SK-N-SH (cell line): ENCODE measurements around the gene INPP5B. TPM values are rescaled to one million over a fixed set of nuclear protein-coding genes. Genes with fewer than 3 reads are reported as not detected.

ENCODE experiments used
- CTCF ChIA-PET: fragments of 300-600, 350-600 bp; formaldehyde crosslinking; extraction: SDS; loops from one replicate; lab custom pipeline; 2021; lab: Yijun Ruan, JAX
- POLR2A ChIA-PET: fragments of 350-600 bp; sonication (Branson Sonifier 250); formaldehyde crosslinking; extraction: SDS; loops from one replicate; lab custom pipeline; 2020; ENCODE audit warnings: antibody characterized with exemption, inconsistent platforms; lab: Yijun Ruan, JAX
- DNase-seq: peaks from one replicate; pipeline ENCODE4 v3.0.0; 2012
- H2AFZ ChIP-seq: fragments of 200-600 bp; sonication (generic); 2 replicates; pipeline ENCODE4 v1.8.1; 2016; ENCODE audit warnings: antibody characterized with exemption, mild to moderate bottlenecking, low read depth
- H3F3A ChIP-seq: fragments of 200-600 bp; sonication (generic); replicated peaks from 2 replicates; pipeline ENCODE3; 2016; ENCODE audit warnings: antibody characterized with exemption, mild to moderate bottlenecking; ENCODE audit not compliant: insufficient read depth
- H3K27ac ChIP-seq, 2 experiments: fragments of 200-500 bp in 1 of 2; fragments of 200-600 bp in 1 of 2; sonication (Bioruptor generic) in 1 of 2; sonication (generic), shearing (Covaris generic) in 1 of 2; 2 replicates each; pipeline versions ENCODE4 v1.5.1 to v1.6.1; 2014 to 2016; ENCODE audit warnings: low read depth in 2 of 2, inconsistent platforms in 1 of 2, low read length in 1 of 2, mild to moderate bottlenecking in 1 of 2, mixed read lengths in 1 of 2
- H3K27me3 ChIP-seq: fragments of 200-600 bp; sonication (generic), shearing (Covaris generic); 2 replicates; pipeline ENCODE4 v1.6.1; 2016; ENCODE audit warnings: mixed run types; ENCODE audit not compliant: insufficient read depth
- H3K36me3 ChIP-seq, 2 experiments: fragments of 200-500 bp in 1 of 2; fragments of 200-600 bp in 1 of 2; sonication (Bioruptor generic) in 1 of 2; sonication (generic) in 1 of 2; replicated peaks in 1 of 2; 2 replicates each; pipeline versions ENCODE3 to v1.5.1; 2014 to 2016; ENCODE audit warnings: low read length in 1 of 2, mild to moderate bottlenecking in 1 of 2; ENCODE audit not compliant: insufficient read depth in 2 of 2, control insufficient read depth in 1 of 2
- H3K4me1 ChIP-seq, 2 experiments: fragments of 200-500 bp in 1 of 2; fragments of 200-600 bp in 1 of 2; sonication (Bioruptor generic) in 1 of 2; sonication (generic), shearing (Covaris generic) in 1 of 2; 2 replicates each; pipeline versions ENCODE4 v1.5.1 to v1.6.1; 2014 to 2016; ENCODE audit warnings: low read depth in 1 of 2, low read length in 1 of 2, mixed run types in 1 of 2; ENCODE audit not compliant: insufficient read depth in 2 of 2, control insufficient read depth in 1 of 2
- H3K4me2 ChIP-seq: fragments of 200-600 bp; sonication (generic), shearing (Covaris generic); 2 replicates; pipeline ENCODE4 v1.6.1; 2017; ENCODE audit warnings: mixed run types
- H3K4me3 ChIP-seq, 2 experiments: fragments of 200-500 bp in 1 of 2; fragments of 200-600 bp in 1 of 2; sonication (Bioruptor generic) in 1 of 2; sonication (generic), shearing (Covaris generic) in 1 of 2; 2 replicates each; pipeline versions ENCODE4 v1.5.1 to v1.8.1; 2014 to 2016; ENCODE audit warnings: low read depth in 2 of 2, inconsistent platforms in 1 of 2, low read length in 1 of 2, mild to moderate bottlenecking in 1 of 2, mixed read lengths in 1 of 2, moderate library complexity in 1 of 2
- H3K79me2 ChIP-seq: fragments of 200-600 bp; sonication (generic); 2 replicates; pipeline ENCODE4 v1.8.1; 2017; ENCODE audit warnings: mild to moderate bottlenecking; ENCODE audit not compliant: insufficient read depth
- H3K9ac ChIP-seq: fragments of 200-600 bp; sonication (generic); 2 replicates; pipeline ENCODE4 v1.6.1; 2017; ENCODE audit warnings: mixed run types
- H3K9me2 ChIP-seq: fragments of 200-600 bp; sonication (generic); 2 replicates; pipeline ENCODE4 v1.6.1; 2017; ENCODE audit warnings: mixed run types
- H3K9me3 ChIP-seq: fragments of 200-600 bp; sonication (generic); 2 replicates; pipeline ENCODE4 v1.6.1; 2017; ENCODE audit warnings: mixed run types, mild to moderate bottlenecking, moderate library complexity
- H4K20me1 ChIP-seq: fragments of 200-600 bp; sonication (generic); 2 replicates; pipeline ENCODE4 v1.6.1; 2017; ENCODE audit warnings: mild to moderate bottlenecking, mixed run types; ENCODE audit not compliant: insufficient read depth
- EZH2phosphoT487 ChIP-seq: fragments of 200-600 bp; sonication (generic); IDR thresholded peaks from 2 replicates; pipeline ENCODE4 v1.6.1; 2017; ENCODE audit warnings: low read depth, mixed run types, mild to moderate bottlenecking, antibody characterized with exemption, moderate library complexity, borderline replicate concordance
- IRF3 ChIP-seq: fragments of 150-350 bp; IDR thresholded peaks from 2 replicates; pipeline ENCODE4 v1.6.1; 2016; ENCODE audit warnings: mild to moderate bottlenecking, low read depth, low read length
- NFIC ChIP-seq: IDR thresholded peaks from 2 replicates; pipeline ENCODE4 v1.4.0; 2012; ENCODE audit warnings: borderline replicate concordance
- NRF1 ChIP-seq: IDR thresholded peaks from 2 replicates; pipeline ENCODE4 v1.6.1; 2012; ENCODE audit warnings: low read depth, mild to moderate bottlenecking, low read length
- RCOR1 ChIP-seq: fragments of 150-350 bp; IDR thresholded peaks from 2 replicates; pipeline ENCODE4 v1.6.1; 2017; ENCODE audit warnings: antibody characterized with exemption, low read length
- RFX5 ChIP-seq: IDR thresholded peaks from 2 replicates; pipeline ENCODE4 v1.6.1; 2012; ENCODE audit warnings: mild to moderate bottlenecking, improper control_type of control experiment, low read length
- RXRA ChIP-seq: IDR thresholded peaks from 2 replicates; pipeline ENCODE4 v1.4.0; 2012; ENCODE audit warnings: low read depth, mild to moderate bottlenecking, borderline replicate concordance
- SMC3 ChIP-seq: IDR thresholded peaks from 2 replicates; pipeline ENCODE4 v1.6.1; 2012; ENCODE audit warnings: low read depth, low read length, improper control_type of control experiment
- TAF1 ChIP-seq: IDR thresholded peaks from 2 replicates; pipeline ENCODE4 v1.6.1; 2012; ENCODE audit warnings: low read depth, mild to moderate bottlenecking, low read length, moderate library complexity, borderline replicate concordance
- USF2 ChIP-seq: fragments of 150-350 bp; IDR thresholded peaks from 2 replicates; pipeline ENCODE4 v1.6.1; 2017; ENCODE audit warnings: antibody characterized with exemption, low read length, low read depth, borderline replicate concordance
- ZBTB33 ChIP-seq: IDR thresholded peaks from 2 replicates; pipeline ENCODE4 v1.4.0; 2012; ENCODE audit warnings: low read depth, borderline replicate concordance
- WGBS: methylation state at CpG from one replicate; pipeline ENCODE4 v1.1.6; 2017; ENCODE audit warnings: low lambda C conversion rate; 5-methylcytosine and 5-hydroxymethylcytosine counted together
- polyA plus RNA-seq, 3 experiments: library from polyadenylated mRNA; depleted of rRNA; stranded (reverse); fragments of >200 nt; gene quantifications; 2 replicates each; pipeline ENCODE4 v1.2.3, GENCODE V29; 2012

INPP5B gene
- polyA plus RNA-seq, 1 of the 3 experiments (the other 2 are of a cell fraction), result 10.5 TPM

- Histone ChIP-seq H3K79me2 (peaks cover 11% of the 10 kb centered on the region; the same call in 1 of the 2 replicates), H3K4me3 (no peak overlapping the region), H3K4me1 (no peaks in the 10 kb centered on the region), H3F3A (no peaks in the 10 kb centered on the region), H3K4me2 (no peak overlapping the region), H4K20me1 (peaks cover 6% of the 10 kb centered on the region; the same call in 1 of the 2 replicates), H3K9me2 (no peaks in the 10 kb centered on the region), H3K36me3 (peaks cover 62 to 74% of the 10 kb centered on the region in 2 experiments), H3K27ac (no peak overlapping the region), H3K27me3 (no peaks in the 10 kb centered on the region), H3K9ac (no peak overlapping the region), H2AFZ (no peak overlapping the region), H3K9me3 (no peaks in the 10 kb centered on the region)
- DNase-seq, result no peak
- POLR2A ChIA-PET, result no interaction called here
- TF ChIP-seq RFX5, result no peak
- no peak for TF ChIP-seq SMC3
- TF ChIP-seq EZH2phosphoT487, result no peak
- no peak for TF ChIP-seq NFIC
- TF ChIP-seq ZBTB33, result no peak
- TF ChIP-seq RXRA, result no peak
- 78% methylated on average over 3 of the region's 3 CpGs for WGBS
- CTCF ChIA-PET, result interaction anchor here (1.0 kb wide), 1 partner anchor 24 kb away, joined by 3 read pairs; no protein-coding TSS in a partner anchor
Observed at GRCh38 chr1:37836788-37837187, 110.1 kb downstream of the INPP5B start.

GRCh38 chr1:37831809-37832208 lies 115.0 kb downstream of the INPP5B start:
- Histone ChIP-seq H3F3A (no peaks in the 10 kb centered on the region), H3K9me3 (no peaks in the 10 kb centered on the region), H3K4me1 (no peaks in the 10 kb centered on the region), H3K9ac (no peak overlapping the region), H3K4me2 (no peak overlapping the region), H2AFZ (no peak overlapping the region), H3K36me3 (peaks cover 62 to 66% of the 10 kb centered on the region in 2 experiments), H3K79me2 (no peaks in the 10 kb centered on the region), H4K20me1 (no peaks in the 10 kb centered on the region), H3K9me2 (no peaks in the 10 kb centered on the region), H3K4me3 (no peak overlapping the region), H3K27ac (no peak overlapping the region), H3K27me3 (no peaks in the 10 kb centered on the region)
- TF ChIP-seq USF2, result no peak
- TF ChIP-seq TAF1, result no peak
- TF ChIP-seq IRF3, result no peak
- TF ChIP-seq RCOR1, result no peak
- TF ChIP-seq NRF1, result no peak
- CTCF ChIA-PET, result interaction anchor here (0.8 to 2.6 kb wide), 6 partner anchors 8 to 44 kb away, joined by 3 to 9 read pairs (median 4); no protein-coding TSS in a partner anchor
- no peak for DNase-seq
- POLR2A ChIA-PET, result no interaction called here
- 66% methylated on average over 2 of the region's 2 CpGs for WGBS
